CD4-positive, alpha-beta T cell treated with Interleukin-6 for 4 hours (primary cell): ENCODE data around the gene CBLN3.

Experiments
- DNase-seq: peaks from one replicate; pipeline ENCODE4 v3.0.0-alpha.2; 2020; ENCODE audit warnings: mixed read lengths

Gene CBLN3

DNA sequence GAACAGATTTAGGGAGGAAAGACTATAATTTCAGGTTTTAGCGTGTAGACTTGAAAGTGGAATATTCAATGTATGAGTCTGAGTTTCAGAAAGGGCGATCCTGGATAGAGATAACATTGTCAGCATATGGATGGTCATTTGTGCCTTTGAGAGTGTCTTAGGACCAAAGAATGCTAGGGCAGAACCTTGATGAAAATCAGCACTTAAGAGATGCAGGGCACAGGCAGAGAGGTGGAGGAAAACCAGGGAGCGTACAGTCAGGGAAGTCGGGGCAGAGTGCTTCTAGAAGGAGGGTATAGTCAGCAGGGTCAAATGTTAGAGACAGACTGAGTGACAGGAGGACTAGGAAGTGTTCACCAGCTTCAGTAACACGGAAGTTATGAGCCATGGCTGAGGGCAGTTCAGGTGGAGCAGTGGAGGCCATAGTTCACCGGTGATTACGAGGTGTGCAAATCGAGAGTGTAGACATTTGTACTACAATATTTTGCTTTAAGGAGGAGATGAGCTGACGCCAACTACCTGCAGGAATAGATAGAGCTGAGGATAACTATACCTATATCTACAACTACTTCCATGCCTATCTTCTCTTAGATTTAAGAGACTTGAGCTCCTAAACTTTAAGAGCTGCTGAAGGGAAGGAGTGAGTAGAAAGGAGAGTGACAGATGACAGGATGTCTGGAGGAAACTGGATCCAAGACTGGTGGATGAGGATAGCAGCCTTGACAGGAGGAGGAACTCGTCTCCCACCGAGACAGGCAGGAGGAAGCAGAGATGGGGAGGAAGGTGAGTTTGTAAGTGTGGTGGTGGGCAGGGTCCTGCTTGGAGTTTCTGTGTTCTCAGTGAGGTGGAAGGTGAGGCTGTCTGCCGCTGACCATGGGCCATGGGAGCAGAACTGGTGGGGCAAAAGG, 6.5 kb downstream of the CBLN3 start:
- DNase-seq, result no peak

DNA sequence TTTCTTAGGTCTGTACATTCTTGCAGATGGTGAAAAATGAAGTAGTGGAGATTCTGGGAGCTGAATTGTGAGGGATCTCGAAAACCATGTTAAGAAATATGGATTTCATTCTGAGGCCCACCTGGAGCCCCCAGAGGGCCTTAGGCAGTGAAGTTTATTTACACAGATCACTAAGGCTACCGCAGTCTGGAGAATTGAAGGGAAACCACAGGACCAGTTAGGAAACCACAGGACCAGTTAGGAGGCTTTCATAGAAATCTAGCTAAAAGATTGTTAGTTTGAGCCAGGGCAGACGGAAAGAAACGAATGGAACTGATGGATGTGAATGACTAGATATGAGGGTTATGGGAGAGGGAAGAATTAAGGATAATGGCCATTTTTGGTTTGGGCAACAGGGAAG, 7.2 kb downstream of the CBLN3 start:
- no peak for DNase-seq

- DNase-seq, result no peak
Measured at GRCh38 chr14:24418492-24418873, 11.0 kb downstream of the CBLN3 start.

DNA sequence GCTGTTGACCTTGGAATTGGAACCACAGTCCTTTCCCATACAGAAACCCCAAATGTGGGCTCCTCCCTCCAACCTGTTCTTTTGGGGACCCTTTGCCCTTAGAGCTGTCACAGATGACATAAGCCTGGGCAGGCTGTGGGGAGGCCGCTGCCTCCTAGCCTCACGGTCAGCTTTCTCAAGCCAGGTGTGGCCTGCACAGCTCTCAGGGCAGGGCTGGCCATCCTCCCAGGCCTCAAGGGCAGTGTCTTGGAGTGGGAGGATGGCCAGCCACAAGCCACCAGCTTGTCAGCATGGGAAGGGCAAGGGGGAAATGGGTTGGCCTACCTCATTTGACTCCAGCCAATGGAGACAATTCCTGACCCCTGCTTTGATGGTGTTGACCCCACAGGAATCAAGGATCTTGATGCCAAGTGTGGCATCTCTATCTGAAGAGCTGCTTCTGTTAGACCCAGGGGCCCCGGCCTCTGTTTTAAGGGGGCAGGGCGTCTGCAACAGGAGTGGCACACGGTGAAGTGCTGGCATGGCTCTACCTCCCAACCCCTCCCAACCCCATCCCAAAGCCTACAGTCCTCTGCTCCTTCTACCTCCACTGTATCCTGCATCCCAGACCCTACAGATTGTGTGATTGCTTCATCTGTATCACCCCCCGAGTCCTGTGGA, 11.5 kb downstream of the CBLN3 start:
- DNase-seq, result no peak

- DNase-seq, result no peak
Measured at GRCh38 chr14:24416932-24417619, 12.4 kb downstream of the CBLN3 start.

DNA sequence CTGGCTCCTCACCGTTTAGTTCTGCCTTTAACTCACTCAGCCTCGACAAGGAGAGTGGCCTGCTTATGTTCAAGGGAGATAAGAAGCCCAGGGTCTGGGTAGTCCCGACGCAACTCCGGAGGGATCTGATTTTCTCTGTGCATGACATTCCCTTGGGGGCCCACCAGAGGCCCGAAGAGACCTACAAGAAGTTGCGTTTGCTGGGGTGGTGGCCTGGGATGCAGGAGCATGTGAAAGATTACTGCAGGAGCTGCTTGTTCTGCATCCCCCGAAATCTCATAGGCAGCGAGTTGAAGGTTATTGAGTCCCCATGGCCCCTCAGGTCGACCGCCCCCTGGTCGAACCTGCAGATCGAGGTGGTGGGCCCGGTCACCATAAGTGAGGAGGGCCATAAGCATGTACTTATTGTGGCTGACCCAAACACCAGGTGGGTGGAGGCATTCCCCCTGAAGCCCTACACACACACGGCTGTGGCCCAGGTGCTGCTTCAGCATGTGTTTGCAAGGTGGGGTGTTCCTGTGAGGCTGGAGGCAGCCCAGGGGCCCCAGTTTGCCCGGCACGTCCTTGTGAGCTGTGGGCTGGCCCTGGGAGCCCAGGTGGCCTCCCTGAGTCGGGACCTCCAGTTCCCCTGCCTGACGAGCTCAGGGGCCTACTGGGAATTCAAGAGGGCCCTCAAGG, 13.1 kb downstream of the CBLN3 start:
- DNase-seq, result no peak

- DNase-seq, result no peak
Measured at GRCh38 chr14:24415421-24416253, 13.8 kb downstream of the CBLN3 start.

DNA sequence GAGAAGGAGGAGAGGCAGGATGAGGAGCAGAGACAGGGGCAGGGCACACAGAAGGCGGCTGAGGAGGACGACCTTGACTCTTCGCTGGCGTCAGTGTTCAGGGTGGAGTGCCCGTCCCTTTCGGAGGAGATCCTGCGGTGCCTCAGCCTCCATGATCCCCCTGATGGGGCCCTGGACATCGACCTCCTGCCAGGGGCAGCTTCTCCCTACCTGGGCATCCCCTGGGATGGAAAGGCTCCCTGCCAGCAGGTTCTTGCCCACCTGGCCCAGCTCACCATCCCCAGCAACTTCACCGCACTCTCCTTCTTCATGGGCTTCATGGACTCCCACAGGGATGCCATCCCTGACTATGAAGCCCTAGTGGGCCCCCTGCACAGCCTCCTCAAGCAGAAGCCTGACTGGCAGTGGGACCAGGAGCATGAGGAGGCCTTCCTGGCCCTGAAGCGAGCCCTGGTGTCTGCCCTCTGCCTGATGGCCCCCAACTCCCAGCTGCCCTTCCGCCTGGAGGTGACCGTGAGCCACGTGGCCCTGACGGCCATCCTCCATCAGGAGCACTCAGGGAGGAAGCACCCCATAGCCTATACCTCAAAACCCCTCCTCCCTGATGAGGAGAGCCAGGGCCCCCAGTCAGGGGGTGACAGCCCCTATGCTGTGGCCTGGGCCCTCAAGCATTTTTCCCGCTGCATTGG, 14.6 kb downstream of the CBLN3 start:
- no peak for DNase-seq

- no peak for DNase-seq
Measured at GRCh38 chr14:24414077-24414476, 15.4 kb downstream of the CBLN3 start.

- peak; percentile 40 for DNase-seq
Measured at GRCh38 chr14:24411443-24412389, 17.8 kb downstream of the CBLN3 start.

GRCh38 chr14:24409956-24410355, 19.5 kb downstream of the CBLN3 start:
- no peak for DNase-seq

GRCh38 chr14:24409192-24409591, 20.3 kb downstream of the CBLN3 start:
- DNase-seq, result no peak

DNA sequence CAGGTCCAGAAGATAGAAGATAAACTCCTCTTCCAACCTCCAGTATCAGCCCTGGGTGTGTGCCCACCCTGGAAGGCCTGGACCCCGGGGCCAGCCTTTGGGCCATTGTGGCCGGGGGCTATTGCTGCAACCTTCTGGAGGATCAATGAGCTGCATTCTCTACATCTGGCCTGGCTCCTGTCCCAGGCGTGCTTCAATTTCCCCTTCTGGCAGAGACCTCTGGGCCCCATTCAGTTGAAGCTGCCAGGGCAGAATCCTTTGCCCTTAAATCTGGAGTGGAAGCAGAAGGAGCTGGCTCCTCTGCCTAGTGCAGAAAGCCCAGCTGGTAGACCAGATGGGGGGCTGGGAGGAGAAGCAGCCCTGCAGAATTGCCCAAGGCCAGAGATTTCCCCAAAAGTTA, 20.7 kb downstream of the CBLN3 start:
- DNase-seq, result no peak

DNA sequence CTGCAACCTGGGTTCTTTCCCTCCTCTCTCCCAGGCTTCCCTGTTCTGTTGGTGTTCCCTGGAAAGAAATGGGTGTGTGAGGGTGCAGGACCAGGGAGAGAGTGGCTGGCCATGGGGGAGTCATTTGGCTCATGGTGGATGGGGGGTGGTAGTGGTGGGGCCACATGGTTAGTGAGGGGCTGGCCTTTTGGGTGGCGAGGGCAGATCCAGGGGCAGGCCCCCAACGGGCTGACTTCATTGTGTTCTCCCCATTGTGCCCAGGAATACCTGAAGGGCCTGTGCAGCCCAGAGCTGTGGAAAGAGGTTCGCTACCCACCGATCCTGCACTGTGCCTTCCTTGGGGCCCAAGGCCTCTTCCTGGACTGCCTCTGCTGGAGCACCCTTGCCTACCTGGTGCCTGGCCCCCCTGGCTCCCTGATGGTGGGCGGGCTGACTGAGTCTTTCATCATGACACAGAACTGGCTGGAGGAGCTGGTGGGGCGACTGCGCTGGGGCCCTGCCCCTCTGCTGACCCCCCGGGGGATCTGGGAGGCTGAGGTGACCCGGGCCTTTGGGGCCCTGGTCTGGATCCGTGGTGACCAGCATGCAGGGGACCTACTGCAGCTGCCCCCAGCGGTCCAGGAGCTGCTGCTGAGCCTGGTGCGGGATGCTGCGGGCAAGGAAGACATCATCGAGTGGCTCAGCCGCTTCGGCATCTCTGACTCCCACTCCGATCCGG, 21.7 kb downstream of the CBLN3 start:
- DNase-seq, result no peak

- no peak for DNase-seq
Measured at GRCh38 chr14:24406416-24406815, 23.1 kb downstream of the CBLN3 start.

GRCh38 chr14:24404814-24405213, 24.7 kb downstream of the CBLN3 start:
- DNase-seq, result no peak

- DNase-seq, result no peak
Measured at GRCh38 chr14:24403294-24403998, 26.0 kb downstream of the CBLN3 start.

DNA sequence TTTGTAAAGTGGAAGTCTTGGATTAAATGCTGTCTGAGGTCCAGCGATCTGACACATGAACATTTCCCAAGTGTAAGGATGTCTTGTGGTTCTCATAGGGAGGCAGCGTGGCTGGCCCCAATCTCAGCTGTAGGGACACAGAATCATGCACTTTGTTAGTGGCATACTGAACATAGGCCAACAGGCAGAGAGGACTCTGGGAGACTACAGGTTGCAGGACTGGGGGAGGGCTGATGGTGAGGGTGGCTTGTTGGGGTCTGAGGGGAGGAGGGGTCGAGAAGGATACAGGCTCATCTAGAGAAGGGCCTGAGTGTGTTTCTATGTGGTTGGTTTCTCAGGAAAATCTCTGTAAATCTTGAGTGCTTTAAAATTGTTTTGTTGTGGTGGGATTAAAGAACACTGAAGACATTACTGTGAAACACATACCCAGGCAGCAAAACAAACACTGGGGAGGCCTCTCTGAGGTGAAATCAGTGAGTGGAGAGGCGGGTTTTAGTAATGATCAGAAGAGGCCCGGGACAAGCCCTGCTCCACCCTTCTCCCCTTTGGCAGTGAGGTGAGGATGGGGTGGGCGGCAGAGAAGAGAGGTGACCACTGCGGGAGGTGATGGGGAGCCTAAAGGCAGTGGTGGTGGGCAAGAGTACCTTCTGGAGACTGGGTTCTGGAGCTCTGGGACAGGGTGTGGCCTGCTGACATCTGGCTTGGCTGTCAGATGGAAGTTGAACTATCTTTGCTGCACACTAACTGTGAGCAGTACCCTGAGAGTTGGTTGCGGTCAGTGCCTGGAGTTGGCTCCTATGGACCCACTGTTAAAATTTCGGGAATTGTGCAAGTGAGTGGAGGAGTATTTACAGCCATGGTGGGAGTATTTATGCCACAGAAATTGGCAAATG, 27.4 kb downstream of the CBLN3 start:
- DNase-seq, result no peak
